ENCODE measurements around the gene TMSB10. TPM values are rescaled to one million over a fixed set of nuclear protein-coding genes. Genes with fewer than 3 reads are reported as not detected.
"Not testable (repeated sequence)": the region's sequence is repeated elsewhere in the genome, so short reads cannot be mapped to it uniquely, and the experiment has no call there.

Gene TMSB10
- 1,000 to 10,000 TPM; 5,686 to 5,768 TPM for total RNA-seq

DNA sequence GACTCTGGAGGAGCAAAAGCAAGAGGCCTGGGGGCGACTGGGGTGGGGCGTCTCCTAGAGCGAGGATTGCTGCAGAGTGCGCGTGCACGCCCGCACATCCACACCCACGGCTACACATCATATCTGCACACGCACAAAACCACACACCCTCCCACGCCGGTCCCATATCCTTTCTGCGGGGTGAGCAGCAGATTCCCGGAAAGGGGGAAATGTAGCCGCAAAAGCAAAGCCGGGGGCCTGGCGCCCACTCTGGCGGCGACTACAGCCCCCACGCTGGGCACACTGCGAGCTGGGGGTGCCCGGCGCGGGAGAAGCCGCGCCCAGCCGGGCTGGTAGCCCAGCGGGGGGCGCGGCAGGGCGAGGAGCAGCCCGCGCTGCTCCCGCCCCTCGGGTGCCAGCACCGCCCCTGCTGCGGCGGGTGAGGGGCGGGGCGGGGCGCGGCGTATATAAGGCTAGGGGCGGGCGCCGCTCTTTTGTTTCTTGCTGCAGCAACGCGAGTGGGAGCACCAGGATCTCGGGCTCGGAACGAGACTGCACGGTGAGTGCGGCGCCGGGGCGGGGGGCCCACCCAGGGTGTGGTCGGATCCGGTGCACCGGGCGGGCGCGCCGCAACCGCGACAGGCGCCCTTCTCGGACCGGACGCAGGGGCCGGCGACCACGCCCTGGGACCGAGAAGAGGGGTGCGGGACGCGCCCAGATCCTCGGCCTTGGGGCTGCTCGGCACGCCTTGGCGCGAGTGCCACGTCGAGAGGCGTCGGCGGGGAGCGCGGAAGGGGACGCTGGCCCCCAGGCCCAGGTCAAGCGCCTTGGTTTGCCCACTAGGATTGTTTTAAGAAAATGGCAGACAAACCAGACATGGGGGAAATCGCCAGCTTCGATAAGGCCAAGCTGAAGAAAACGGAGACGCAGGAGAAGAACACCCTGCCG, at the start of gene TMSB10:
Gene TMSB10 (plus strand): TSS at position 476 of the 927 bp plus-strand sequence.
- H3K9me3 Mint-ChIP-seq: peaks cover 16% of the 10 kb centered on the region
- peaks cover 67% of the 10 kb centered on the region for H3K4me1 Mint-ChIP-seq
- peaks cover 55% of the 10 kb centered on the region for H3K36me3 Mint-ChIP-seq (ENCODE audit: low read depth)
- peak; percentile 91 for DNase-seq
- peak within 1 kb of the TSS; percentile 89 for H3K4me3 Mint-ChIP-seq
- no peaks in the 10 kb centered on the region for H3K27me3 Mint-ChIP-seq
- ChIA-PET CTCF (interaction anchor here (0.9 to 4.8 kb wide), 6 partner anchors 15 to 24 kb away, joined by 3 to 105 read pairs (median 15); partner anchors contain the start of gene TRABD2A), POLR2A (interaction anchor here (0.7 to 12.6 kb wide), 19 partner anchors 9 to 452 kb away, joined by 3 to 467 read pairs (median 8); partner anchors contain the start of genes KCMF1, SUCLG1, TGOLN2 and TRABD2A)
- H3K27ac Mint-ChIP-seq: peak within 1 kb of the TSS; percentile 94

DNA sequence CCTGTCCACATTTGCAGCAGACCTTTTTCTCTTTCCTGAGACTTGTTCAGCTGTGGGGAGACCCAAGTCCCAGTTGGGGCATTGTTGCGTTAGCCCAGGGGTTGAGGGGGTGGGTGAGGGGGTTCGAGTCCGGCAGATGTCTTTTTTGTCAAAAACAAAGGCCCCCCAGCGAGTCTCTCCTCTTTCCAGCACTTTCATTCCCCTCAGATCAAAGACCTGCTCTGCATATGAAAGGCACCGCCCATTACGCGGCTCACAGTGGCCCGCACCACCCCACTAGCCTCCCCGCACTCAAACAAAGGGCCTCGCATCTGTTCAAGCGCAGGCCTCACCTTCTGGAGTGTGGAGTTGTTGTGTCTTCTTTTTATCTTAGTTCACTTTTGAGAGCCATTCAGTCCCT, 49.7 kb upstream of the TMSB10 start:
- CTCF ChIA-PET: no interaction called here
- POLR2A ChIA-PET: interaction anchor here (0.8 to 6.0 kb wide), 2 partner anchors 9 to 51 kb away, joined by 3 to 35 read pairs; no protein-coding TSS in a partner anchor
- H3K27me3 Mint-ChIP-seq: no peaks in the 10 kb centered on the region
- H3K9me3 Mint-ChIP-seq: peaks cover 23% of the 10 kb centered on the region
- no peak overlapping the region for H3K27ac Mint-ChIP-seq
- no peak for DNase-seq
- H3K36me3 Mint-ChIP-seq (ENCODE audit: low read depth): peaks cover 51% of the 10 kb centered on the region
- peaks cover 81% of the 10 kb centered on the region for H3K4me1 Mint-ChIP-seq
- H3K4me3 Mint-ChIP-seq: no peak overlapping the region

DNA sequence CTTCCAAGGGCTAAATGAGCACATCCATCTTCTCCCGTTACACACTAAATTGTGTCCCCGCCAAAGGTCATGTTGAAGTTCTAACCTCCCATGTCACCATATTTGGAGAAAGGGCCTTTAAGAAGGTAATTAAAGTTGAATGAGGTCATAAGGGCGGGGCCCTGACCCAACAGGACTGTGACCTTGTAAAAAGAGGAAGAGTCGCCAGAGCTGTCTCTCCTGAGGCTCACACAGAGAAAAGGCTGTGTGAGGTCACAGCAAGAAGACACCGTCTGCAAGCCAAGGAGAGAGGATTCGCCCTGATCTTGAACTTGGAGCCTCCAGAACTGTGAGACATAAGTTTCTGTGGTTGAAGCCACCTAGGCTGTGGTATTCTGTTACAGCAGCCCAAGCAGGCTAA, 48.7 kb upstream of the TMSB10 start:
- H3K36me3 Mint-ChIP-seq (ENCODE audit: low read depth): peaks cover 42% of the 10 kb centered on the region
- ChIA-PET POLR2A (interaction anchor here (1.2 to 6.0 kb wide), 4 partner anchors 7 to 50 kb away, joined by 5 to 35 read pairs (median 6); no protein-coding TSS in a partner anchor), CTCF (interaction anchor here (1.1 to 3.5 kb wide), 4 partner anchors 11 to 115 kb away, joined by 4 to 15 read pairs (median 9); no protein-coding TSS in a partner anchor)
- peaks cover 19% of the 10 kb centered on the region for H3K9me3 Mint-ChIP-seq
- no peaks in the 10 kb centered on the region for H3K27me3 Mint-ChIP-seq
- H3K4me1 Mint-ChIP-seq: peaks cover 77% of the 10 kb centered on the region
- peak; percentile 58 for DNase-seq
- peak overlapping the region; percentile 70 for H3K27ac Mint-ChIP-seq
- no peak overlapping the region for H3K4me3 Mint-ChIP-seq

DNA sequence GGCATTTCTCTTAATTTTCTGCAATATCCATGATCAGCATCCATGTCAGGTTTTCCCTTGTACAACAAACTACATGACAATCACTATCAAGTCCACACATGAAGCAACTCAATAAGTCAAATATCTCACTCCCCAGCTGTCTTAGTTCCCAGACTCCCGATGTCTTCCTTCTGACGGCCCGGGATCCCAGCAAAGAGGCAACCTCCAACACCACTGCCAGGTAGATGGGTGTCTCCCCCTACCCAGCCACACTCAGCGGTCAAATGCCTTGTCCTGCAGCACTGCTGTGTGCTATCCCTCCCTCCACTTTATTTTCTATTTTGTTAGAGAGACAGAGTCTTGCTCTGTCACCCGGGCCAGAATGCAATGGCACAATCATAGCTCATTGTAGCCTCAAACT, 47.9 kb upstream of the TMSB10 start:
- Mint-ChIP-seq H3K9me3 (peaks cover 14% of the 10 kb centered on the region), H3K27me3 (no peaks in the 10 kb centered on the region), H3K27ac (peak overlapping the region; percentile 70), H3K4me1 (peaks cover 75% of the 10 kb centered on the region), H3K36me3 (ENCODE audit: low read depth) (peaks cover 36% of the 10 kb centered on the region), H3K4me3 (no peak overlapping the region)
- no peak for DNase-seq
- POLR2A ChIA-PET: interaction anchor here (1.2 to 6.0 kb wide), 8 partner anchors 8 to 82 kb away, joined by 3 to 35 read pairs (median 5); partner anchors contain the start of gene TRABD2A
- CTCF ChIA-PET: interaction anchor here (1.1 to 3.5 kb wide), 6 partner anchors 8 to 360 kb away, joined by 4 to 15 read pairs (median 6); no protein-coding TSS in a partner anchor

DNA sequence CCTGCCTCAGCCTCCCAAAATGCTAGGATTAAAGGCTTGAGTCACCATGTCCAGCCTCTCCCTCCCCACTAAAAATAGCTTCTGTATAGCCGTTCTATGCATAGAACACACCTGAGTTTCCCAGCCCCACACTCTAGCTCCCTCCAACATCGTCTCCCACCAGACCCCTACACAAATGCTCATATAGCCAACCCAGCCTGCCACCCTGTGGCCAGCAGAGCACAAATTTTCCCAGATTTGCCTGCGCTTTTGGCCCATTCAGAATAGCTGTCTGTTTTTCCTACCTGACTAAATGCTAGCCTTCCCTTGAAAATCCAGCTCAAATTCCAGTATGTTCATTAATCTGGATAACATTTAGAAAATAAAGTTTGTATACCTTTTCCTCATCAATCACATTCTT, 47.3 kb upstream of the TMSB10 start:
- no peak for DNase-seq
- H3K27ac Mint-ChIP-seq: no peak overlapping the region
- CTCF ChIA-PET: interaction anchor here (1.1 to 3.5 kb wide), 5 partner anchors 9 to 361 kb away, joined by 5 to 15 read pairs (median 8); no protein-coding TSS in a partner anchor
- POLR2A ChIA-PET: interaction anchor here (1.2 to 6.0 kb wide), 8 partner anchors 9 to 81 kb away, joined by 3 to 35 read pairs (median 5); partner anchors contain the start of gene TRABD2A
- peaks cover 34% of the 10 kb centered on the region for H3K36me3 Mint-ChIP-seq (ENCODE audit: low read depth)
- H3K9me3 Mint-ChIP-seq: peaks cover 10% of the 10 kb centered on the region
- H3K4me3 Mint-ChIP-seq: no peak overlapping the region
- peaks cover 77% of the 10 kb centered on the region for H3K4me1 Mint-ChIP-seq
- H3K27me3 Mint-ChIP-seq: no peaks in the 10 kb centered on the region

DNA sequence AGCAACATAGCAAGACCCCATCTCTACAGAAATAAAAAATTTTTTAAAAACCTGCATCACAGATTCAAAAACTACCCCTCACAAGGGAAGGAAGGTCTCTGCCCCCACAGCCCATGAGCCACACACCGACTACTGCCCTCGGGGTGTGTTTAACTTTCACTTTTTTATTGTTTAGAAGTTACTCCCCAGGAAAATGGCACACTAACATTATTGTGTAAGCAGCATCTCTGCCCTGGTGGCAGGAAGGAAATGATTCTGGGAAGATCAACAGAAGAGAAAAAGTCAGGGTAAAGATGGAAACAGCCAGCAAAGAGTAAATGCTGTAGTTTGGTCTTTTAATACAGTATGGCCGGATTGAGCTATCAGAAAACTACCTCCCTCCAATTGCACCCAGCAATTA, 46.5 kb upstream of the TMSB10 start:
- Mint-ChIP-seq H3K9me3 (peaks cover 6% of the 10 kb centered on the region), H3K36me3 (ENCODE audit: low read depth) (peaks cover 28% of the 10 kb centered on the region), H3K27me3 (no peaks in the 10 kb centered on the region), H3K27ac (peak overlapping the region; percentile 32), H3K4me1 (peaks cover 77% of the 10 kb centered on the region), H3K4me3 (no peak overlapping the region)
- CTCF ChIA-PET: interaction anchor here (1.3 to 3.5 kb wide), 3 partner anchors 10 to 117 kb away, joined by 5 to 15 read pairs (median 10); no protein-coding TSS in a partner anchor
- POLR2A ChIA-PET: interaction anchor here (1.2 to 6.0 kb wide), 4 partner anchors 12 to 48 kb away, joined by 3 to 35 read pairs (median 6); partner anchors contain the start of gene TRABD2A
- DNase-seq: no peak

DNA sequence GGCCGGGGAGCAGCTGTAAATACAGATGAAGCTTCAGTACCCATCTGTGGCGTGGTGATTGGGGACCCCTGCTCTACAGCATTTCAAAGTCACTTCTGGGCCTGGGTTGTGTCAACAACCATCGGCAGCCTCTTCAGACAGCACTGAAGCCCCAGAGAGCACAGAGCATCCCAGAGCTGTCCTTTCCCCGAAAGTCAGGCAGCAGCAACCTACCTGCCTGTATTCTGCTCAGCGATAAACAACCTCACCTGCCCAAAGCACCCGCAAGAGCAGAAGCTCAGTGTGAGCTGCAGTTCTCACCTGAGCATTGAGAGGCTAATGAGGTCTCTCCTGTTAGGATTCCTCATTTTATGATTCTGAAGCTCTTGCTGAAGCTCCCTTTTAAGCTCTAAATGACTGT, 43.9 kb upstream of the TMSB10 start:
- peaks cover 18% of the 10 kb centered on the region for H3K36me3 Mint-ChIP-seq (ENCODE audit: low read depth)
- no peaks in the 10 kb centered on the region for H3K27me3 Mint-ChIP-seq
- no peak for DNase-seq
- H3K27ac Mint-ChIP-seq: peak overlapping the region; percentile 23
- peaks cover 70% of the 10 kb centered on the region for H3K4me1 Mint-ChIP-seq
- ChIA-PET CTCF (interaction anchor here (1.2 to 5.5 kb wide), 4 partner anchors 10 to 328 kb away, joined by 3 to 17 read pairs (median 4); partner anchors contain the start of gene TRABD2A), POLR2A (interaction anchor here (1.0 to 2.2 kb wide), 4 partner anchors 9 to 82 kb away, joined by 3 to 12 read pairs (median 4); no protein-coding TSS in a partner anchor)
- H3K4me3 Mint-ChIP-seq: no peak overlapping the region
- H3K9me3 Mint-ChIP-seq: no peaks in the 10 kb centered on the region

DNA sequence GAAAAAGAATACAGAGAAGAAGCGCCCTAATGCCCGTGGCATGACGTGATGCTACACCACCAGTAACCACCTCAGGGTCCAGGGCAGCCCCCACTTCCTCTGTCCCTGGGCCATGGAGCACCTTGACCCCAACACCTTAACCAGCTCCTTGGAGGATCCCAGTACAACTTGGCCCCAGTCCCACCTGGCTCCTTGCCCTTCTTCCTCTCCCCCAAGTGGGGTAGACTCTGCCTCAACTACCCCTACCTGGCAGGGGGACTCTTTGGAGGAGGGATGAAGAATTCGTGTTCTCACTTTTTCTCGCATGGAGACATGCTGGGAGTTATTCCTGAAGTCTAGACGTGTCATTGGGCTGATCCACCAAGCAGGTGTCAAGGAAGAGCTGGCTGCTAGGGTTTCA, 43.5 kb upstream of the TMSB10 start:
- peaks cover 16% of the 10 kb centered on the region for H3K36me3 Mint-ChIP-seq (ENCODE audit: low read depth)
- CTCF ChIA-PET: interaction anchor here (1.2 to 5.5 kb wide), 4 partner anchors 10 to 329 kb away, joined by 3 to 17 read pairs (median 4); partner anchors contain the start of gene TRABD2A
- H3K27ac Mint-ChIP-seq: no peak overlapping the region
- H3K4me1 Mint-ChIP-seq: peaks cover 68% of the 10 kb centered on the region
- POLR2A ChIA-PET: interaction anchor here (0.6 to 2.2 kb wide), 5 partner anchors 9 to 82 kb away, joined by 3 to 12 read pairs (median 4); no protein-coding TSS in a partner anchor
- no peak for DNase-seq
- no peak overlapping the region for H3K4me3 Mint-ChIP-seq
- H3K9me3 Mint-ChIP-seq: no peaks in the 10 kb centered on the region
- no peaks in the 10 kb centered on the region for H3K27me3 Mint-ChIP-seq

DNA sequence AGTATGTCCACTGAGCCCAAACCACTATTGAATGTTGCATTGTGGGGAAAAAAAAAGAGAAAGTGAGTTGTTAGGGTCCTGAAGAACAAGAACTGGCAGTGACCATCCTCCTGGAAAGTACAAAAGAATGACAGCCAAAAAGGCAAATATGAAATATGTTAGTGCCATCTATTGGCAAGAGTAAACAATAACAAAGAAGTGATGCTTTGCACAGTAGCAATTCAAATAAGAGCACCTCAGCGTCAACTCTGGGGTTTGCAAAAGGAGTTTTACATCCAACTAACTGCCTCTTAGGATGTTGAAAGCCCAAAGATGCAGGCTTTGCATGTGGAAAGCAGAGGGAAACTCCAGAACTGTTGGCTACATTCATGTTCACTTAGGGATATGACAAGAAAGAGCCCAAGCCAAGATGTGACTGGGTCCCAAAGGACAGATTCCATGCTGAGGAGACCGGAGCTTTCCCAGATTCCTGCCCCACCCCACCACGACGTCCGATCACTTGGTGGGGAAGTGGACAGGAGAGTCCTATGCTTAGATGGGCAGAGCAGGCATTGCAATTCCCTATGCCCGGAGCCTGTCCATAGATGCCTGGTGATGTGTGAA, 40.2 kb upstream of the TMSB10 start:
- Mint-ChIP-seq H3K27ac (no peak overlapping the region), H3K4me3 (no peak overlapping the region), H3K27me3 (no peaks in the 10 kb centered on the region), H3K4me1 (peaks cover 43% of the 10 kb centered on the region), H3K9me3 (no peaks in the 10 kb centered on the region), H3K36me3 (ENCODE audit: low read depth) (peaks cover 21% of the 10 kb centered on the region)
- ChIA-PET POLR2A (interaction anchor here (0.8 to 1.0 kb wide), 2 partner anchors 19 to 32 kb away, joined by 3 to 4 read pairs; no protein-coding TSS in a partner anchor), CTCF (interaction anchor here (0.5 to 5.5 kb wide), 16 partner anchors 10 to 368 kb away, joined by 3 to 17 read pairs (median 4); partner anchors contain the start of genes DNAH6 and TRABD2A)
- DNase-seq: no peak

DNA sequence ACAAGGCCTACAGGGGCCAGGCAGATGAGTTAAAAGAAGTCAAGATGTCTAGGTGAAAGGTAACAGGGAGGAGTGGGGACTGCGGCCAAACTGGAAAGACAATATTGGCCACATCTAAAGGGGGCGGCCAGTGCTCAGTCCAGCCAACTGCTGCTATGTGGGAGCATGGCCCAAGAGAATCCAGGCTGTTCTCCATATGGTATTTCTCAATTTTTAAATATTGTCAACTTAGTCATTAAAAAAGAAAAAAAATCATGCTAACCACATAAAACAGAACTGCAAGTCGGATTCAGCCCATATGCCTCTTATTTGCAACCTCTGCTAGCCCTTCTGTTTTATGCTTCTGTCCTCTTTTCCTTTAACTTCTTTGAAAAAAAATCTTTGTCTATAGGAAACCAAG, 39.3 kb upstream of the TMSB10 start:
- H3K9me3 Mint-ChIP-seq: no peaks in the 10 kb centered on the region
- ChIA-PET POLR2A (no interaction called here), CTCF (interaction anchor here (1.2 to 2.0 kb wide), 3 partner anchors 15 to 125 kb away, joined by 4 to 12 read pairs (median 12); partner anchors contain the start of gene TRABD2A)
- no peak overlapping the region for H3K4me3 Mint-ChIP-seq
- no peaks in the 10 kb centered on the region for H3K27me3 Mint-ChIP-seq
- no peak overlapping the region for H3K27ac Mint-ChIP-seq
- DNase-seq: no peak
- peaks cover 46% of the 10 kb centered on the region for H3K4me1 Mint-ChIP-seq
- peaks cover 24% of the 10 kb centered on the region for H3K36me3 Mint-ChIP-seq (ENCODE audit: low read depth)

DNA sequence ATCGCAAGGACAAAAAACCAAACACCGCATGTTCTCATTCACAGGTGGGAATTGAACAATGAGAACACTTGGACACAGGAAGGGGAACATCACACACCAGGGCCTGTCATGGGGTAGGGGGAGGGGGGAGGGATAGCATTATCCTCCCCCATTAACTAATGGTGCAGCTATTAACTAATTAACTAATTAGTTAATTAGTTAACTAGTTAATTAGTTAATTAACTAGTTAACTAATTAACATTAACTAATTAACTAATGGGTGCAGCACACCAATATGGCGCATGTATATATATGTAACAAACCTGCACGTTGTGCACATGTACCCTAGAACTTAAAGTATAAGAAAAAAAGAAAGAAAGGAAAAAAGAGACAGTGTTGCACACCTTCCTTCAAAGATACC, 37.1 kb upstream of the TMSB10 start:
- CTCF ChIA-PET: interaction anchor here (1.9 to 3.9 kb wide), 2 partner anchors 12 to 58 kb away, joined by 7 to 21 read pairs; partner anchors contain the start of gene TRABD2A
- Mint-ChIP-seq H3K4me1 (peaks cover 42% of the 10 kb centered on the region), H3K36me3 (ENCODE audit: low read depth) (peaks cover 22% of the 10 kb centered on the region)
- POLR2A ChIA-PET: interaction anchor here (1.0 to 1.2 kb wide), 2 partner anchors 12 to 57 kb away, joined by 3 read pairs; no protein-coding TSS in a partner anchor
- H3K27ac Mint-ChIP-seq, DNase-seq, H3K9me3 Mint-ChIP-seq, H3K4me3 Mint-ChIP-seq, H3K27me3 Mint-ChIP-seq: not testable (repeated sequence)

DNA sequence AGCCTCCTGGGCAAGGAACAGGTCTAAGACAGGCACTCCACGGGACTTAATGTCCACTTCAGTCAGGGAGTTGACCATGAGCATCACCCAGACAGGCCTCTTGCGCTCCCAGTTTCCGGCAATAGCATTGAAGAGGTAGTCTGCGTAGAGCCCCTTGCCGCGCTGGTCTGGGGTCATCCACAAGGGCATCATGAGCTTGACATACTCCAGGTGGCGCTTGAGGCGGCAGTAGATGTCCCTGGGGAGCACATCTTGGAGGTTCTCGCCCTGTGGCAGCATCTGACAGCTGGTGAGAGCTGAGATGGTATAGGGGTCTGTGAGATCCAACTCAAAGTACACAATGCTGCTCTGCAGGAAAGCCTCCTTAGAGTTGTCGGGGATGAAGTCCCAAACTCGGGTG, 35.1 kb upstream of the TMSB10 start:
- DNase-seq: no peak

More for the DNA sequence above, 35.1 kb upstream of the TMSB10 start:
- H3K36me3 Mint-ChIP-seq (ENCODE audit: low read depth): peaks cover 31% of the 10 kb centered on the region
- H3K27me3 Mint-ChIP-seq: no peaks in the 10 kb centered on the region
- H3K4me3 Mint-ChIP-seq: no peak overlapping the region
- CTCF ChIA-PET: interaction anchor here (0.9 to 3.9 kb wide), 5 partner anchors 10 to 430 kb away, joined by 3 to 21 read pairs (median 3); partner anchors contain the start of gene TRABD2A
- no peaks in the 10 kb centered on the region for H3K9me3 Mint-ChIP-seq
- POLR2A ChIA-PET: interaction anchor here (1.0 to 1.6 kb wide), 4 partner anchors 9 to 55 kb away, joined by 3 to 7 read pairs (median 4); partner anchors contain the start of gene TRABD2A
- H3K4me1 Mint-ChIP-seq: peaks cover 51% of the 10 kb centered on the region
- H3K27ac Mint-ChIP-seq: no peak overlapping the region
